Activated CD8-positive, alpha-beta T cell treated with anti-CD3 and anti-CD28 coated beads for 36 hours (primary cell): ENCODE results near the gene KRT14. TPM values are rescaled to one million over a fixed set of nuclear protein-coding genes. Genes with fewer than 3 reads are reported as not detected.

Source experiments
- ATAC-seq: fragments of 200-7000 bp; cut with Tn5 transposase; one replicate; pipeline ENCODE4 v1.10.0; 2021; ENCODE audit warnings: mild to moderate bottlenecking, moderate library complexity
- CTCF ChIA-PET: fragments of 350-600 bp; sonication (Branson Sonifier 250); formaldehyde crosslinking; loops from one replicate; lab custom pipeline; 2021; ENCODE audit warnings: antibody characterized with exemption; lab: Charles Lee
- POLR2A ChIA-PET: fragments of 350-600 bp; sonication (Branson Sonifier 250); formaldehyde crosslinking; loops from one replicate; lab custom pipeline; 2021; ENCODE audit warnings: antibody characterized with exemption; lab: Charles Lee
- DNase-seq: peaks from one replicate; pipeline ENCODE4 v3.0.0-alpha.2; 2020
- H3K27ac Mint-ChIP-seq: one replicate; pipeline ENCODE4 v1.8.0; 2021; ENCODE audit warnings: mild to moderate bottlenecking, mixed read lengths
- H3K27me3 Mint-ChIP-seq: one replicate; pipeline ENCODE4 v1.8.0; 2021; ENCODE audit warnings: mixed read lengths
- H3K36me3 Mint-ChIP-seq: one replicate; pipeline ENCODE4 v1.8.0; 2021; ENCODE audit warnings: low read depth, mixed read lengths
- H3K4me1 Mint-ChIP-seq: one replicate; pipeline ENCODE4 v1.8.0; 2021; ENCODE audit warnings: low read depth, mixed read lengths
- H3K4me3 Mint-ChIP-seq: one replicate; pipeline ENCODE4 v1.8.0; 2021; ENCODE audit warnings: mild to moderate bottlenecking, moderate library complexity, mixed read lengths
- H3K9me3 Mint-ChIP-seq: one replicate; pipeline ENCODE4 v1.8.0; 2021; ENCODE audit warnings: mixed read lengths
- CTCF ChIP-seq: fragments of 200-600 bp; IDR thresholded peaks from one replicate; pipeline ENCODE4 v1.8.0; 2022; ENCODE audit warnings: antibody characterized with exemption, mild to moderate bottlenecking
- intact Hi-C: fragments of 100-400 bp; cut with micrococcal nuclease; formaldehyde crosslinking; loops from one replicate; pipeline ENCODE4 v1.10.0; 2022
- total RNA-seq, 2 experiments: library from RNA; stranded (reverse); gene quantifications; one replicate each; pipeline ENCODE4 v1.2.3, GENCODE V29; 2021

Gene KRT14
- total RNA-seq, 2 experiments from 2014 or later, result not detected

- ChIA-PET CTCF (interaction anchor here (1.3 to 2.0 kb wide), 3 partner anchors 13 to 127 kb away, joined by 4 to 11 read pairs (median 4); no protein-coding TSS in a partner anchor), POLR2A (no interaction called here)
- no peaks in the 10 kb centered on the region for H3K9me3 Mint-ChIP-seq
- ATAC-seq (no peak), DNase-seq (no peak)
- H3K27me3 Mint-ChIP-seq, result peaks cover 34% of the 10 kb centered on the region
- H3K36me3 Mint-ChIP-seq, result no peaks in the 10 kb centered on the region
- intact Hi-C loops, result no loop called here
- TF ChIP-seq CTCF, result no peak
- no peak overlapping the region for H3K27ac Mint-ChIP-seq
- no peak overlapping the region for H3K4me3 Mint-ChIP-seq
- no peaks in the 10 kb centered on the region for H3K4me1 Mint-ChIP-seq
Observed at GRCh38 chr17:41535764-41536481, 50.8 kb downstream of the KRT14 start.

- ChIA-PET POLR2A (no interaction called here), CTCF (interaction anchor here (1.4 to 2.0 kb wide), 2 partner anchors 14 to 114 kb away, joined by 3 to 11 read pairs; no protein-coding TSS in a partner anchor)
- intact Hi-C loops, result no loop called here
- no peak for DNase-seq
- no peaks in the 10 kb centered on the region for H3K4me1 Mint-ChIP-seq
- no peak for ATAC-seq
- no peaks in the 10 kb centered on the region for H3K9me3 Mint-ChIP-seq
- no peak overlapping the region for H3K4me3 Mint-ChIP-seq
- peaks cover 35% of the 10 kb centered on the region for H3K27me3 Mint-ChIP-seq
- H3K36me3 Mint-ChIP-seq, result no peaks in the 10 kb centered on the region
- TF ChIP-seq CTCF, result no peak
- no peak overlapping the region for H3K27ac Mint-ChIP-seq
Observed at GRCh38 chr17:41534899-41535546, 51.7 kb downstream of the KRT14 start.

GRCh38 chr17:41533613-41534012 is 53.1 kb downstream of the KRT14 start:
- no peaks in the 10 kb centered on the region for H3K9me3 Mint-ChIP-seq
- TF ChIP-seq CTCF, result no peak
- H3K27me3 Mint-ChIP-seq, result peaks cover 46% of the 10 kb centered on the region
- DNase-seq, result no peak
- CTCF ChIA-PET, result interaction anchor here (0.6 to 2.0 kb wide), 3 partner anchors 15 to 132 kb away, joined by 3 to 11 read pairs (median 11); no protein-coding TSS in a partner anchor
- no peak overlapping the region for H3K27ac Mint-ChIP-seq
- no peak for ATAC-seq
- POLR2A ChIA-PET, result interaction anchor here (1.0 kb wide), 1 partner anchor 9 kb away, joined by 4 read pairs; no protein-coding TSS in a partner anchor
- no peak overlapping the region for H3K4me3 Mint-ChIP-seq
- intact Hi-C loops, result no loop called here
- H3K36me3 Mint-ChIP-seq, result no peaks in the 10 kb centered on the region
- H3K4me1 Mint-ChIP-seq, result no peaks in the 10 kb centered on the region

GRCh38 chr17:41532947-41533570 is 53.6 kb downstream of the KRT14 start:
- H3K27ac Mint-ChIP-seq, result no peak overlapping the region
- ATAC-seq, result no peak
- no peaks in the 10 kb centered on the region for H3K36me3 Mint-ChIP-seq
- peaks cover 50% of the 10 kb centered on the region for H3K27me3 Mint-ChIP-seq
- DNase-seq, result no peak
- ChIA-PET CTCF (interaction anchor here (1.1 to 2.0 kb wide), 2 partner anchors 16 to 115 kb away, joined by 3 to 11 read pairs; no protein-coding TSS in a partner anchor), POLR2A (interaction anchor here (1.0 kb wide), 1 partner anchor 9 kb away, joined by 4 read pairs; no protein-coding TSS in a partner anchor)
- H3K9me3 Mint-ChIP-seq, result no peaks in the 10 kb centered on the region
- H3K4me1 Mint-ChIP-seq, result peaks cover 3% of the 10 kb centered on the region
- no peak for TF ChIP-seq CTCF
- intact Hi-C loops, result no loop called here
- H3K4me3 Mint-ChIP-seq, result no peak overlapping the region

Other genes with a start within 250 kb of the KRT14 start
- gene KRT33A, start 236.1 kb downstream of the KRT14 start, total RNA-seq, result not detected
- not detected for gene KRT33B, start 217.1 kb downstream of the KRT14 start, total RNA-seq
- not detected for gene KRT34, start 204.6 kb downstream of the KRT14 start, total RNA-seq
- gene KRT31, start 189.3 kb downstream of the KRT14 start, total RNA-seq, result not detected
- not detected for gene KRT37, start 162.3 kb downstream of the KRT14 start, total RNA-seq
- not detected for gene KRT38, start 145.9 kb downstream of the KRT14 start, total RNA-seq
- not detected for gene KRT32, start 119.5 kb downstream of the KRT14 start, total RNA-seq
- gene KRT35, start 105.7 kb downstream of the KRT14 start, total RNA-seq, result not detected
- gene KRT36, start 97.0 kb downstream of the KRT14 start, total RNA-seq, result not detected
- gene KRT13, start 81.3 kb downstream of the KRT14 start, total RNA-seq, result not detected
- not detected for gene KRT15, start 68.0 kb downstream of the KRT14 start, total RNA-seq
- gene KRT19, start 58.6 kb downstream of the KRT14 start, total RNA-seq, result not detected
- gene KRT9, start 14.8 kb downstream of the KRT14 start, total RNA-seq, result not detected
- gene KRT16, start 25.9 kb upstream of the KRT14 start, total RNA-seq, result not detected
- not detected for gene KRT17, start 37.7 kb upstream of the KRT14 start, total RNA-seq
- 100 to 1,000 TPM; 924 to 930 TPM for gene EIF1, start 102.0 kb upstream of the KRT14 start, total RNA-seq
- gene GAST, start 125.4 kb upstream of the KRT14 start, total RNA-seq, result not detected
- gene HAP1, start 147.7 kb upstream of the KRT14 start, total RNA-seq, result under 1 TPM; 0.07 to 0.09 TPM
- gene JUP, start 199.8 kb upstream of the KRT14 start, total RNA-seq, result 1 to 10 TPM; 1.5 to 1.8 TPM
- gene P3H4, start 225.1 kb upstream of the KRT14 start, total RNA-seq, result 1 to 10 TPM; 2.6 to 3.2 TPM
- 1 to 10 TPM in 1 of 2 experiments, under 1 TPM in 1; 0.74 to 1.2 TPM for gene FKBP10, start 226.1 kb upstream of the KRT14 start, total RNA-seq
- gene NT5C3B, start 249.3 kb upstream of the KRT14 start, total RNA-seq, result 10 to 100 TPM; 30.5 to 32.3 TPM